PC-3 (cell line): ENCODE measurements around the gene MPHOSPH8. TPM values are rescaled to one million over a fixed set of nuclear protein-coding genes. Genes with fewer than 3 reads are reported as not detected.

Experiments used
- ATAC-seq: fragments of 200-7000 bp; cut with Tn5 transposase; 2 replicates; pipeline ENCODE4 v1.9.1; 2020; ENCODE audit warnings: mild to moderate bottlenecking, moderate library complexity
- BruUV-seq: library from RNA; stranded (reverse); fragments of 400-500 nt; replicated peaks from 2 replicates; lab custom pipeline; 2021; lab: Mats Ljungman, UMichigan
- CTCF ChIA-PET: fragments of 300-600 bp; sonication (Branson Sonifier 250); formaldehyde crosslinking; loops from one replicate; lab custom pipeline; 2022; ENCODE audit warnings: antibody characterized with exemption; lab: Charles Lee
- POLR2A ChIA-PET: fragments of 300-600 bp; sonication (Branson Sonifier 250); formaldehyde crosslinking; loops from one replicate; lab custom pipeline; 2022; ENCODE audit warnings: antibody characterized with exemption; ENCODE audit not compliant: unreplicated experiment; lab: Charles Lee
- DNase-seq: peaks from one replicate; pipeline ENCODE4 v3.0.0-alpha.2; 2015
- H2AFZ ChIP-seq: fragments of 300-600 bp; sonication (generic); 2 replicates; pipeline ENCODE4 v1.6.0; 2016; ENCODE audit warnings: antibody characterized with exemption, low read length
- H3F3A ChIP-seq: fragments of 300-600 bp; sonication (generic); one replicate; pipeline ENCODE4 v1.6.0; 2017; ENCODE audit warnings: antibody characterized with exemption, low read length, control low read depth, mild to moderate bottlenecking; ENCODE audit not compliant: unreplicated experiment
- H3K27ac ChIP-seq: fragments of 300-600 bp; sonication (generic); 2 replicates; pipeline ENCODE4 v1.5.1; 2016; ENCODE audit warnings: mild to moderate bottlenecking, low read length
- H3K27me3 ChIP-seq: fragments of 300-600 bp; sonication (generic); 2 replicates; pipeline ENCODE4 v1.6.1; 2016; ENCODE audit warnings: low read length, mixed read lengths
- H3K36me3 ChIP-seq: fragments of 300-600 bp; sonication (generic); 2 replicates; pipeline ENCODE4 v1.6.1; 2016; ENCODE audit warnings: low read depth, mixed run types, low read length, mixed read lengths
- H3K4me1 ChIP-seq: fragments of 300-600 bp; sonication (generic); 2 replicates; pipeline ENCODE4 v1.5.1; 2016; ENCODE audit warnings: low read length; ENCODE audit not compliant: insufficient read depth
- H3K4me2 ChIP-seq: fragments of 300-600 bp; sonication (generic); 2 replicates; pipeline ENCODE4 v1.6.0; 2016; ENCODE audit warnings: low read length
- H3K4me3 ChIP-seq: fragments of 300-600 bp; sonication (generic); 2 replicates; pipeline ENCODE4 v1.5.1; 2016; ENCODE audit warnings: mild to moderate bottlenecking, low read length, mixed read lengths
- H3K79me2 ChIP-seq: fragments of 300-600 bp; sonication (generic); 2 replicates; pipeline ENCODE4 v1.6.1; 2017; ENCODE audit warnings: low read length, mixed read lengths
- H3K9ac ChIP-seq: fragments of 300-600 bp; sonication (generic); 2 replicates; pipeline ENCODE4 v1.6.0; 2016; ENCODE audit warnings: mild to moderate bottlenecking, low read length
- H3K9me2 ChIP-seq: fragments of 300-600 bp; sonication (generic); replicated peaks from 2 replicates; pipeline ENCODE4 v1.6.1; 2016; ENCODE audit warnings: mixed run types, low read length, mixed read lengths
- H3K9me3 ChIP-seq: fragments of 300-600 bp; sonication (generic); 2 replicates; pipeline ENCODE4 v1.6.1; 2016; ENCODE audit warnings: low read length, mixed read lengths
- H4K20me1 ChIP-seq: fragments of 300-600 bp; sonication (generic); 2 replicates; pipeline ENCODE4 v1.6.1; 2016; ENCODE audit warnings: low read length, mixed read lengths
- EZH2 ChIP-seq: fragments of 300-600 bp; sonication (generic); IDR thresholded peaks from one replicate; pipeline ENCODE4 v1.6.1; 2017; ENCODE audit warnings: antibody characterized with exemption, mild to moderate bottlenecking, low read length; ENCODE audit not compliant: unreplicated experiment
- EZH2phosphoT487 ChIP-seq: fragments of 300-600 bp; sonication (generic); IDR thresholded peaks from 2 replicates; pipeline ENCODE4 v1.6.1; 2018; ENCODE audit warnings: mild to moderate bottlenecking, antibody characterized with exemption, low read length, borderline replicate concordance
- intact Hi-C: fragments of 100-400 bp; cut with micrococcal nuclease; formaldehyde crosslinking; loops from 2 replicates; pipeline ENCODE4 v1.9.0; 2023
- total RNA-seq: library from RNA; depleted of rRNA; stranded (reverse); fragments of >200 nt; gene quantifications from 2 replicates; pipeline ENCODE4 v1.2.3, GENCODE V29; 2014
- TF ChIP-seq, protein P1 (sequence below): fragments of 300-600 bp; sonication (generic); conservative IDR thresholded peaks from 2 replicates; pipeline ENCODE4 v1.5.1; 2017; ENCODE audit warnings: antibody characterized with exemption, low read depth, mild to moderate bottlenecking, low read length

Gene MPHOSPH8
- total RNA-seq, 1 experiment from 2014 or later = 13.3 TPM

- intact Hi-C loops = no loop called here
- CTCF ChIA-PET = no interaction called here
- H3K9me3 ChIP-seq = no peaks in the 10 kb centered on the region
Observed at GRCh38 chr13:19680751-19681150, 47.3 kb downstream of the MPHOSPH8 start.

DNA sequence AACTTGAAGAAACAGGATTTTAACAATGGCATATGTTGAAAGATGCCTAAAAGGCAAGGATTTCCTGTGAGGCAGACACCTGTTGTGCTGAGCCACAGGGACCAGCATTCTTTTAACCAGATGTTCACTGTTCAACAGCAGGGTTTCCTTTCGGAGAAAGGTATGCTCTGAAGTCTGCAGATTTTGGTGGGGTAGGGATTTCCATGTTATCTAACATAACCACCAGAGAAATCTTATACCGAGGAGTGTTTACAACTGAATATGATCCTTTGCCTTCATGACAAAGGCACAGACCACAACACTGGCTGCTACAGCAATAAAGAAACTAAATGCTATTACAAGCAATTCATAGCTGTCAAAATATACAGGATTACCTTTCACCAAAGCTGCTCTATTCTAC is 48.1 kb downstream of the MPHOSPH8 start:
- intact Hi-C loops = no loop called here
- DNase-seq = no peak
- TF ChIP-seq EZH2phosphoT487 (no peak), EZH2 (no peak)
- TF ChIP-seq, protein P1, sequence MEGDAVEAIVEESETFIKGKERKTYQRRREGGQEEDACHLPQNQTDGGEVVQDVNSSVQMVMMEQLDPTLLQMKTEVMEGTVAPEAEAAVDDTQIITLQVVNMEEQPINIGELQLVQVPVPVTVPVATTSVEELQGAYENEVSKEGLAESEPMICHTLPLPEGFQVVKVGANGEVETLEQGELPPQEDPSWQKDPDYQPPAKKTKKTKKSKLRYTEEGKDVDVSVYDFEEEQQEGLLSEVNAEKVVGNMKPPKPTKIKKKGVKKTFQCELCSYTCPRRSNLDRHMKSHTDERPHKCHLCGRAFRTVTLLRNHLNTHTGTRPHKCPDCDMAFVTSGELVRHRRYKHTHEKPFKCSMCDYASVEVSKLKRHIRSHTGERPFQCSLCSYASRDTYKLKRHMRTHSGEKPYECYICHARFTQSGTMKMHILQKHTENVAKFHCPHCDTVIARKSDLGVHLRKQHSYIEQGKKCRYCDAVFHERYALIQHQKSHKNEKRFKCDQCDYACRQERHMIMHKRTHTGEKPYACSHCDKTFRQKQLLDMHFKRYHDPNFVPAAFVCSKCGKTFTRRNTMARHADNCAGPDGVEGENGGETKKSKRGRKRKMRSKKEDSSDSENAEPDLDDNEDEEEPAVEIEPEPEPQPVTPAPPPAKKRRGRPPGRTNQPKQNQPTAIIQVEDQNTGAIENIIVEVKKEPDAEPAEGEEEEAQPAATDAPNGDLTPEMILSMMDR = no peak
- no peaks in the 10 kb centered on the region for H3K27me3 ChIP-seq
- ChIA-PET POLR2A (no interaction called here), CTCF (no interaction called here)
- H3K4me3 ChIP-seq = no peak overlapping the region
- H3K9ac ChIP-seq = no peak overlapping the region
- H3K4me1 ChIP-seq = peaks cover 12% of the 10 kb centered on the region
- no peak overlapping the region for H3K27ac ChIP-seq
- no peaks in the 10 kb centered on the region for H3K9me3 ChIP-seq
- ATAC-seq = no peak
- no TSS peak for BruUV-seq
- H3K79me2 ChIP-seq = no peaks in the 10 kb centered on the region
- no peaks in the 10 kb centered on the region for H3K9me2 ChIP-seq
- no peak overlapping the region for H3K4me2 ChIP-seq
- no peak overlapping the region for H2AFZ ChIP-seq
- no peaks in the 10 kb centered on the region for H4K20me1 ChIP-seq
- H3F3A ChIP-seq = no peaks in the 10 kb centered on the region
- peaks cover 4% of the 10 kb centered on the region; the same call in 1 of the 2 replicates for H3K36me3 ChIP-seq

More at GRCh38 chr13:19680751-19681150, 47.3 kb downstream of the MPHOSPH8 start:
- Histone ChIP-seq H3K9me2 (no peaks in the 10 kb centered on the region), H2AFZ (no peak overlapping the region), H3K36me3 (peaks cover 10% of the 10 kb centered on the region; the same call in 1 of the 2 replicates), H4K20me1 (no peaks in the 10 kb centered on the region), H3K4me1 (peaks cover 12% of the 10 kb centered on the region), H3K9ac (no peak overlapping the region), H3K27me3 (no peaks in the 10 kb centered on the region), H3K27ac (no peak overlapping the region), H3K4me3 (no peak overlapping the region), H3K79me2 (no peaks in the 10 kb centered on the region), H3K4me2 (no peak overlapping the region), H3F3A (no peaks in the 10 kb centered on the region)
- no TSS peak for BruUV-seq
- no peak for TF ChIP-seq EZH2
- TF ChIP-seq, protein P1 = no peak
- TF ChIP-seq EZH2phosphoT487 = no peak
- no peak for DNase-seq
- ATAC-seq = no peak
- POLR2A ChIA-PET = no interaction called here

DNA sequence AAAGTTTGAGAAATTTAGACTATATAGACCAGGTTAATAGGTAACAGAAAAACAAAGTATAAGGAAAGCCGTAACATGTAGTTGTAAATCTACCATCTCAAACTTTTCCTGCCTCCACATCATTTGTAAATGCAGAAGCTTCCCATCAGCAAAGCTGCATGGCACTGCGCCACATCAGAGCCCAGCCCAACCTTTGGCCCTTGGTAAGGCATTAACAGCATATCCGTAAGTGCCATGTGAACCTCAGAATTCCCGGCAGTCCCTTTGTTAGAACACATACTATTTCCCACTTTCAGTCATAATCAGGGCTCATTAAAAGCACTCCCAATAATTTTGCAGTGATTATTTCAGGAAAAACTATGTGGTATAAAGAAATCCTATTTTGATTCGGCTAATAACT is 51.6 kb downstream of the MPHOSPH8 start:
- Histone ChIP-seq H4K20me1 (no peaks in the 10 kb centered on the region), H3K4me1 (no peaks in the 10 kb centered on the region), H2AFZ (no peak overlapping the region), H3F3A (no peaks in the 10 kb centered on the region), H3K27me3 (no peaks in the 10 kb centered on the region), H3K79me2 (no peaks in the 10 kb centered on the region), H3K36me3 (peaks cover 4% of the 10 kb centered on the region; the same call in 1 of the 2 replicates), H3K4me3 (no peak overlapping the region), H3K9me2 (no peaks in the 10 kb centered on the region), H3K4me2 (no peak overlapping the region), H3K27ac (no peak overlapping the region), H3K9me3 (no peaks in the 10 kb centered on the region), H3K9ac (no peak overlapping the region)
- BruUV-seq = no TSS peak
- DNase-seq = no peak
- TF ChIP-seq, protein P1 = no peak
- TF ChIP-seq EZH2phosphoT487 (no peak), EZH2 (no peak)
- intact Hi-C loops = no loop called here
- ChIA-PET POLR2A (no interaction called here), CTCF (no interaction called here)
- ATAC-seq = no peak
